Ascending aorta (tissue), 2 donors: ENCODE results near the gene CFAP20DC. TPM values are rescaled to one million over a fixed set of nuclear protein-coding genes. Genes with fewer than 3 reads are reported as not detected.

ENCODE experiments used
- DNase-seq, 2 donors: peaks; one replicate each; pipeline ENCODE4 v3.0.0-alpha.2; 2019; ENCODE audit warnings: low spot score in 2 of 2
- H3K27ac ChIP-seq, 2 donors: fragments of 200-600 bp; sonication (generic); one replicate each; pipeline ENCODE4 v1.5.1; 2016 to 2017; ENCODE audit warnings: mild to moderate bottlenecking in 1 of 2
- H3K27me3 ChIP-seq: fragments of 200-600 bp; sonication (generic); one replicate; pipeline ENCODE4 v1.5.1; 2017
- H3K36me3 ChIP-seq, 2 donors: fragments of 200-600 bp; sonication (generic); one replicate each; pipeline ENCODE4 v1.5.1; 2016
- H3K4me1 ChIP-seq, 2 donors: fragments of 200-600 bp; sonication (generic); one replicate each; pipeline ENCODE4 v1.5.1; 2016 to 2017; ENCODE audit warnings: mild to moderate bottlenecking in 1 of 2
- H3K4me3 ChIP-seq, 2 donors: fragments of 200-600 bp; sonication (generic); one replicate each; pipeline ENCODE4 v1.5.1; 2016 to 2017; ENCODE audit warnings: mild to moderate bottlenecking in 1 of 2
- H3K9me3 ChIP-seq, 2 donors: fragments of 200-600 bp; sonication (generic); one replicate each; pipeline ENCODE4 v1.5.1; 2016
- intact Hi-C: fragments of 100-400 bp; cut with DNase I; formaldehyde crosslinking; loops from one replicate; pipeline ENCODE4 v1.15.1; 2023
- total RNA-seq: library from RNA; depleted of rRNA; stranded (reverse); fragments of >200 nt; gene quantifications from one replicate; pipeline ENCODE4 v1.1.0, GENCODE V29; 2016
- TF ChIP-seq, protein P1 (sequence below), 3 experiments: fragments of 200-600 bp in 2 of 3; fragments of 450-650 bp in 1 of 3; sonication (generic) in 2 of 3; IDR thresholded peaks; one replicate each; pipeline ENCODE4 v1.5.1; 2016 to 2019; ENCODE audit warnings: antibody characterized with exemption in 3 of 3, mild to moderate bottlenecking in 1 of 3, moderate library complexity in 1 of 3

CFAP20DC gene
- total RNA-seq, 1 donor from 2014 or later = not detected

DNA sequence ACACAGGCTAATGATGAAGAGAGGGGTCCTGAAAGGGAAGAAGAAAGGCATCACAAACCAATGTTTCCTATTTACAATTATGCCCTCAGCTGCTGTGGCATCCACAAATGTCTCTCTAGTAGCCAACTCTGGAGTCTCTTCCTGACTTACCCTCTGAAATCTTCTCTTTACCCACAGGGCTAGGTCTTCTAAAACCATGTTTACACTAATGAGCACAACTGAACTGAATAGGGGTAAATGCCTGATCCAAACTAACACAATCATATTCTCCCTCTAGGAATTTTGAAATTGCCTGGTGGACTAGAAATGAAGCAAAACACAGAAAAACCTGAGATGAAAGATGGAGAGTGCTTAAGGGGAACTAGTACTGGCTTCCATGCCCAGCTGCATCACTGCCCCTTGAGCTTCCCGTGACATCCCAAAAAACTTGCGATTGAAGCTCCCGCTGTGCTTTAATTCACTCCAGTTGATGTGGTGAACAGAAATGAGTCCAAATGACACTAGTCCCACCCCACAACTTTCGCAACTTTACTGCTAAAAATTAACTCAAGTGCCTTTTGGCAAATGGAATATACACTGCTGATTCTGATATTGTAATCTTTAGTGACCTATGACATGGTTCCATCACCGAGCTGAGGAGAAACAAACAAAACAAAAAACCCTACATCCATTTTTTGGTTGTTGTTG is 32.8 kb downstream of the CFAP20DC start:
- no peak for DNase-seq
- no peak overlapping the region for H3K4me3 ChIP-seq
- H3K9me3 ChIP-seq = no peaks in the 10 kb centered on the region
- H3K27me3 ChIP-seq = no peaks in the 10 kb centered on the region
- H3K4me1 ChIP-seq = no peaks in the 10 kb centered on the region
- intact Hi-C loops = no loop called here
- H3K27ac ChIP-seq = no peak overlapping the region
- H3K36me3 ChIP-seq = no peaks in the 10 kb centered on the region
- TF ChIP-seq, protein P1, sequence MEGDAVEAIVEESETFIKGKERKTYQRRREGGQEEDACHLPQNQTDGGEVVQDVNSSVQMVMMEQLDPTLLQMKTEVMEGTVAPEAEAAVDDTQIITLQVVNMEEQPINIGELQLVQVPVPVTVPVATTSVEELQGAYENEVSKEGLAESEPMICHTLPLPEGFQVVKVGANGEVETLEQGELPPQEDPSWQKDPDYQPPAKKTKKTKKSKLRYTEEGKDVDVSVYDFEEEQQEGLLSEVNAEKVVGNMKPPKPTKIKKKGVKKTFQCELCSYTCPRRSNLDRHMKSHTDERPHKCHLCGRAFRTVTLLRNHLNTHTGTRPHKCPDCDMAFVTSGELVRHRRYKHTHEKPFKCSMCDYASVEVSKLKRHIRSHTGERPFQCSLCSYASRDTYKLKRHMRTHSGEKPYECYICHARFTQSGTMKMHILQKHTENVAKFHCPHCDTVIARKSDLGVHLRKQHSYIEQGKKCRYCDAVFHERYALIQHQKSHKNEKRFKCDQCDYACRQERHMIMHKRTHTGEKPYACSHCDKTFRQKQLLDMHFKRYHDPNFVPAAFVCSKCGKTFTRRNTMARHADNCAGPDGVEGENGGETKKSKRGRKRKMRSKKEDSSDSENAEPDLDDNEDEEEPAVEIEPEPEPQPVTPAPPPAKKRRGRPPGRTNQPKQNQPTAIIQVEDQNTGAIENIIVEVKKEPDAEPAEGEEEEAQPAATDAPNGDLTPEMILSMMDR (IDR thresholded peaks at IDR 0.05) = no peak

DNA sequence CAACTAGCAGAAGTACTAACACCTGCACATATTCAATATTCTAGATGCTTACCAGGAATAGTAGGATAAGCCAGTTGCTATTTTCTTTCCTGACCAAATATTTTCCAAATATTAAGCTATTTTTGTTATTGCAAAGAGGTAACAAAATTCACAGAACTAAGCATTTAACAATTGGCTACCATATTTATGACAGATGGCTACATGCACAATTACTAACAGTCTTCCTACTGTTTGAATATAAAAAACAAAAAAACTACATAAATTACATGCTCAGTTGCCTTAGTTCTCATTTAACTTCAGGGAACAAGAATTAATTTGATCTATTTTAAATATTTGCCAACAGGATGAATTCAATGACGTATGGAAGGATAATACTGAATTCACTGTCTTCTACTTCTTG is 36.2 kb downstream of the CFAP20DC start:
- Histone ChIP-seq H3K27me3 (no peaks in the 10 kb centered on the region), H3K27ac (no peak overlapping the region), H3K4me1 (no peaks in the 10 kb centered on the region), H3K4me3 (no peak overlapping the region), H3K36me3 (no peaks in the 10 kb centered on the region), H3K9me3 (no peaks in the 10 kb centered on the region)
- DNase-seq = no peak
- TF ChIP-seq, protein P1 (IDR thresholded peaks at IDR 0.05) = no peak
- intact Hi-C loops = no loop called here

DNA sequence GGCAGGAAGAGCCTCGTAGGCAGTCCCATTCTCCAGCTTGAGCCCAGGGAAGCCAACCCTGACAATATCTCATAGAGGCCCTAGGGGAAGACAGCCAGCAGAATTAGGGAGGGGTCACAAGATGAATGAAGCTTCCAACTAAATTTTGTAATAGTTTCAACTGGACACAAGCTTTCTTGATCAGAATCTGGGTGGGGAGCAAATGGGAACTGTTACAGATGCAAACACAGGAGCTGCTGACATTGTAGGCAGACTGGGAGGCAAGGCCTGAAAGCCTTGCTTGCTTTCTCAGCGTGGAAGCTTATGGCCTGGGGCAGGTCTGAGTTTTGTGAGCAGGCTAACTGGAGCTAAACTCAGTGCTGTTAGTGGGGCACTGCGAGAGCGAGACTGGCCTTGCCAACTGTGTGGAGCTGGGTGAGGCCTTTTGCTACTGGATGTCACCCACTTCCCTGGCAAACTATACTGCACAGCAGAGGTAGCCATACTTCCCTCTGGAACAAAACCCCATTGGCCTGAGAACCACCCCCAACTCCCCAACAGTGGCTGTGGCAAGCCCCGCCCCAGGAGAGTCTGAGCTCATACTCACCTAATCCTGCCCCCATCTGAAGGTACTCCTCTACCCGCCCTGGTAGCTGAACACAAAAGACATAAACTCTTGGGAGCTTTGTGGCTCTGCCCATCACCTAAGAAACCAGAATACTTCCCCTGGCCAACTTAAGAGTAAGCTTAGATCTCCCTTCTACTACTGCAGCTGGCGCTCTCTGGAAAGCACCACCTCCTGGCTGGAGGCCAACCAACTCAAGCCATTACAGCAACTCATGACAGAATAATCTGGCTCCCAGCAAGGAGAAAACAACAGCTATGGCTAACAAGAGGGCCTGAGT is 42.9 kb downstream of the CFAP20DC start:
- TF ChIP-seq, protein P1 (IDR thresholded peaks at IDR 0.05) = no peak
- H3K4me3 ChIP-seq = no peak overlapping the region
- no peaks in the 10 kb centered on the region for H3K27me3 ChIP-seq
- no peak for DNase-seq
- H3K9me3 ChIP-seq = no peaks in the 10 kb centered on the region
- no peaks in the 10 kb centered on the region for H3K4me1 ChIP-seq
- H3K27ac ChIP-seq = no peak overlapping the region
- H3K36me3 ChIP-seq = no peaks in the 10 kb centered on the region
- intact Hi-C loops = no loop called here

DNA sequence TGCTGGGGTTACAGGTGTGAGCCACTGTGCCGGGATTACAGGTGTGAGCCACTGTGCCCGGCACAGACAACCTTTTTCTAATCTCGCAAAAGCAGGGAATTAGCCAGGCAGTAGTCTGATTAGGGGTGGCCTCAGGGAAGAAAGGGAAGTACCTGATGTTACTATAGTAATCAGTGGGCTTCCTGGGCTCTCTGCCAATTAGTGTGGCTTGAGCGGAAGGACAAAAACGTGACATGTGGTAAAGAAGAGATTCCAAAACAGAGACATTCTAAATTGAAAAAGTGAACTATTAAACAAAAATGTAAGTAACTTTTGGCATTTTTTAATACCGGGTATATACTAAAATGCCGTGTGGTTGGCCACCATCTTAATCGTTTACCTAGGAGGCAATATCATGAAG is 48.1 kb downstream of the CFAP20DC start:
- no peak overlapping the region for H3K27ac ChIP-seq
- intact Hi-C loops = no loop called here
- TF ChIP-seq, protein P1 (IDR thresholded peaks at IDR 0.05) = no peak
- H3K27me3 ChIP-seq = no peaks in the 10 kb centered on the region
- no peaks in the 10 kb centered on the region for H3K4me1 ChIP-seq
- H3K9me3 ChIP-seq = no peaks in the 10 kb centered on the region
- DNase-seq = no peak
- no peaks in the 10 kb centered on the region for H3K36me3 ChIP-seq
- H3K4me3 ChIP-seq = no peak overlapping the region

DNA sequence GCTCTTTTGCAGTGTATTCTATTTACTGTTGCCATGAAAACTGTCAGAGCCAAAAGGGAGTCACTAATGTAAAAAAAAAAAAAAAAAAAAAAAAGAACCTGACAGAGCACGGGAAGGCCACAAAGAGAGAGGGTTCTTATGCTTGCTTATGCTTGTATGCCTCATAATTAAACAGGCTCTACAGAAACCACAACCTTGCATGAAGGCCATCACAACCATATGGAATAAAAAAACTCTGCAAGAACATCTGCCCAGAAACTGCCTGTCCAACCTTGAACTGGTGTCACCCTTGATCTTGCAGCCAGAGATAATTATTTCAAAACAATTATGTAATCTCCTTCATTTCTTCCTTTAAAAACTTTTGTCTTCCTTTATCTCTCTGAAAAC is 50.1 kb downstream of the CFAP20DC start:
- intact Hi-C loops = no loop called here
- Histone ChIP-seq H3K4me3 (no peak overlapping the region), H3K27me3 (no peaks in the 10 kb centered on the region), H3K36me3 (no peaks in the 10 kb centered on the region), H3K4me1 (no peaks in the 10 kb centered on the region), H3K9me3 (no peaks in the 10 kb centered on the region), H3K27ac (no peak overlapping the region)
- TF ChIP-seq, protein P1 (IDR thresholded peaks at IDR 0.05) = no peak
- no peak for DNase-seq
